H1 (cell line): ENCODE results near the gene PUS3. TPM values are rescaled to one million over a fixed set of nuclear protein-coding genes. Genes with fewer than 3 reads are reported as not detected.

ENCODE experiments used
- CHD7 ChIP-seq: fragments of 300-600 bp; sonication (generic); IDR thresholded peaks from 2 replicates; pipeline ENCODE4 v1.7.1; 2012; ENCODE audit warnings: low read length, moderate library complexity, mild to moderate bottlenecking, inconsistent platforms; ENCODE audit not compliant: insufficient replicate concordance
- GABPA ChIP-seq: IDR thresholded peaks from 2 replicates; pipeline ENCODE4 v1.6.1; 2011; ENCODE audit warnings: mild to moderate bottlenecking, low read length, moderate library complexity, borderline replicate concordance; ENCODE audit not compliant: insufficient read depth
- JUND ChIP-seq: IDR thresholded peaks from 2 replicates; pipeline ENCODE4 v1.6.1; 2011; ENCODE audit warnings: mild to moderate bottlenecking, improper control_type of control experiment, low read length
- SAP30 ChIP-seq: fragments of 300-600 bp; sonication (generic); IDR thresholded peaks from 2 replicates; pipeline ENCODE4 v1.7.1; 2012; ENCODE audit warnings: low read length, moderate library complexity, mild to moderate bottlenecking, inconsistent platforms; ENCODE audit not compliant: insufficient read depth, insufficient replicate concordance
- SUZ12 ChIP-seq: fragments of 200-600 bp; sonication (generic); IDR thresholded peaks from 2 replicates; pipeline ENCODE4 v1.6.1; 2012; ENCODE audit warnings: mild to moderate bottlenecking, inconsistent platforms, low read length, moderate library complexity, mixed read lengths
- polyA plus RNA-seq, 7 experiments: library from polyadenylated mRNA; depleted of rRNA in 3 of 7; stranded (reverse) in 5 of 7; unstranded in 2 of 7; fragments of >200 nt in 5 of 7; fragments of 200-250 nt in 2 of 7; gene quantifications; 1 replicate in 5 of 7; 2 replicates in 1 of 7; 4 replicates in 1 of 7; pipeline versions ENCODE4 v1.2.1 to v1.2.3, GENCODE V29; 2011 to 2013; ENCODE audit warnings: missing spikeins in 2 of 7, mixed read lengths in 2 of 7
- total RNA-seq: library from RNA; stranded (reverse); fragmentation: NEBNext Ultra II Directional; extraction: Animal tissue kit (Norgen Biotek cat#: 25700); gene quantifications from 2 replicates; pipeline ENCODE4 v1.2.1, GENCODE V29; 2021

The PUS3 gene
- total and polyA plus RNA-seq, 2 of the 8 experiments (the other 6 are each of a cell fraction or from before 2014, with no cell fraction given) = 8.7 to 22.6 TPM

GRCh38 chr11:125901872-125902271 lies 1.1 kb downstream of the PUS3 start (continued):
- TF ChIP-seq SUZ12 = no peak
- no peak for TF ChIP-seq GABPA
- TF ChIP-seq SAP30 = no peak
- no peak for TF ChIP-seq CHD7
- no peak for TF ChIP-seq JUND
